ENCODE data around the gene SETD6.
A peak's percentile ranks its signal among the peaks of the same experiment; 100 is the strongest.

Gene SETD6

DNA sequence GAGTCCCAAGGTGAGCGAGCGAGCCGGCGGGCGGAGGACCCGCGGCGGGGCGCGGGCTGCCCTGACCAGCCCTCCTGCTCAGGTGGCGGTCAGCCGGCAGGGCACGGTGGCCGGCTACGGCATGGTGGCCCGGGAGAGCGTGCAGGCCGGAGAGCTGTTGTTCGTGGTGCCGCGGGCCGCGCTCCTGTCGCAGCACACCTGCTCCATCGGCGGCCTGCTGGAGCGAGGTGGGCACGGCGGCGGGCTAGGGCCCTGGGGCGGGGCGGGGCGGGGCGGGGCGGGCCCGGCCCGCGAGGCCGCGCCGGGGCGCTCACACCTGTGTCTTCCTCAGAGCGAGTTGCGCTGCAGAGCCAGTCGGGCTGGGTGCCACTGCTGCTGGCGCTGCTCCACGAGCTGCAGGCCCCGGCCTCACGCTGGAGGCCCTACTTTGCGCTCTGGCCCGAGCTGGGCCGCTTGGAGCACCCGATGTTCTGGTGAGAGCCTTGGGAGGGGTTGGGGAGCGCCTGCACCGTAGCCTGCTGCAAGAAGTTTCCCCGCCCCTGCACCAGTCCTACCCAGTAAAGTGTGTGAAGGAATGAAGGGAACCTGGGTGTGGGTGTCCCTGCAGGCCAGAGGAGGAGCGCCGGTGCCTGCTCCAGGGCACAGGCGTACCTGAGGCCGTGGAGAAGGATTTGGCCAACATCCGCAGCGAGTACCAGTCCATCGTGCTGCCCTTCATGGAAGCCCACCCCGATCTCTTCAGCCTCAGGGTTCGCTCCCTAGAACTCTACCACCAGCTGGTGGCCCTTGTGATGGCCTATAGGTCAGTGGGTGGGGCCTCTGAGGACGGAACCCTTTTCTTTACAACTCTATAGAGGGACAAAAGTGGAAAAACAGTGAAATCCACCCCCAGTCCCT lies 802 bp downstream of the SETD6 start:
- H3K27ac ChIP-seq = peak overlapping the region in 1 of 2 donors; percentile 88
- TF ChIP-seq, protein P1, sequence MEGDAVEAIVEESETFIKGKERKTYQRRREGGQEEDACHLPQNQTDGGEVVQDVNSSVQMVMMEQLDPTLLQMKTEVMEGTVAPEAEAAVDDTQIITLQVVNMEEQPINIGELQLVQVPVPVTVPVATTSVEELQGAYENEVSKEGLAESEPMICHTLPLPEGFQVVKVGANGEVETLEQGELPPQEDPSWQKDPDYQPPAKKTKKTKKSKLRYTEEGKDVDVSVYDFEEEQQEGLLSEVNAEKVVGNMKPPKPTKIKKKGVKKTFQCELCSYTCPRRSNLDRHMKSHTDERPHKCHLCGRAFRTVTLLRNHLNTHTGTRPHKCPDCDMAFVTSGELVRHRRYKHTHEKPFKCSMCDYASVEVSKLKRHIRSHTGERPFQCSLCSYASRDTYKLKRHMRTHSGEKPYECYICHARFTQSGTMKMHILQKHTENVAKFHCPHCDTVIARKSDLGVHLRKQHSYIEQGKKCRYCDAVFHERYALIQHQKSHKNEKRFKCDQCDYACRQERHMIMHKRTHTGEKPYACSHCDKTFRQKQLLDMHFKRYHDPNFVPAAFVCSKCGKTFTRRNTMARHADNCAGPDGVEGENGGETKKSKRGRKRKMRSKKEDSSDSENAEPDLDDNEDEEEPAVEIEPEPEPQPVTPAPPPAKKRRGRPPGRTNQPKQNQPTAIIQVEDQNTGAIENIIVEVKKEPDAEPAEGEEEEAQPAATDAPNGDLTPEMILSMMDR (IDR thresholded peaks at IDR 0.05) = no peak
- no peak for DNase-seq (ENCODE audit: low spot score)
- H3K4me3 ChIP-seq = peak overlapping the region; percentile 88

DNA sequence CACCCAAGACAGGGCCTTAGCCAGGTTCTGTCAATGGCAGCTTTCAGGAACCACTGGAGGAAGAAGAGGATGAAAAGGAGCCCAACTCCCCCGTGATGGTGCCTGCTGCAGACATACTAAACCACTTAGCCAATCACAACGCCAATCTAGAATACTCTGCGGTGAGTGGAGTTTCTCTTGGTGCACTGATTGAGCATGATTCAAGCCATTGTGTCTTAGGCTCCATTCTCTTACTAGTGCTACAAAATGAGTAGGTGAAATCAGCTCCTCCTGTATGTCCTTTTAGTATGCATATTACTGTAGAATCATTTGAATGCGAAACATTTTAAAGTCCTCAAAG lies 1.4 kb downstream of the SETD6 start:
- H3K4me3 ChIP-seq = no peak overlapping the region
- DNase-seq (ENCODE audit: low spot score) = no peak
- no peak overlapping the region for H3K27ac ChIP-seq
- TF ChIP-seq, protein P1 (IDR thresholded peaks at IDR 0.05) = no peak

DNA sequence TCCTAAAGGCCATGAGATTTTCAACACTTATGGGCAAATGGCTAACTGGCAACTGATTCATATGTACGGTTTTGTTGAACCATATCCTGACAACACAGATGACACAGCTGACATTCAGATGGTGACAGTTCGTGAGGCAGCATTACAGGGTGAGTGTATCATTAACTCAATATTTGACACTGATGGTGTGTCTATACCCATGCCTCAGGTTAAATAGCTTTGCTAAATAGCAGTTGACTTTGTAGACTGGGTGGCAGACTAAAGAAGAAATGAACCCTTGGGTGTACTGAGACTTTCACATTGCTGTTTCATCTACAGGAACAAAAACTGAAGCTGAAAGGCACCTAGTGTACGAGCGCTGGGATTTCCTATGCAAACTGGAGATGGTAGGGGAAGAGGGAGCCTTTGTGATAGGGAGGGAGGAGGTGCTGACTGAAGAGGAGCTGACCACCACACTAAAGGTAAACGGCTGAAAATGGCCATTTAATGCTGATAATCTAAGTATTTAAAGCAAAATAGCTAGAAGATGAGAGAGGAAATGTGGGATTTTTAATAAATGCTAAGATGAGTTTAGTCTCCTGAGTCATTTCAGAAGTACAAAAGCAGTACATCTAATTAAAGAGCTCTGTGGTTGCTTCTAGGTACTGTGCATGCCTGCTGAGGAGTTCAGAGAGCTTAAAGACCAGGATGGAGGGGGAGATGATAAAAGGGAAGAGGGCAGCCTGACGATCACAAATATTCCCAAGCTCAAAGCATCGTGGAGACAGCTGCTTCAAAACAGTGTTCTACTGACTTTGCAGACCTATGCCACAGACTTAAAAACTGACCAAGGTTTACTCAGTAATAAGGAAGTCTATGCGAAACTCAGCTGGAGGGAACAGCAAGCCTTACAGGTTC lies 3.0 kb downstream of the SETD6 start:
- H3K4me3 ChIP-seq = no peak overlapping the region
- TF ChIP-seq, protein P1 (IDR thresholded peaks at IDR 0.05) = no peak
- H3K27ac ChIP-seq = no peak overlapping the region
- no peak for DNase-seq (ENCODE audit: low spot score)

DNA sequence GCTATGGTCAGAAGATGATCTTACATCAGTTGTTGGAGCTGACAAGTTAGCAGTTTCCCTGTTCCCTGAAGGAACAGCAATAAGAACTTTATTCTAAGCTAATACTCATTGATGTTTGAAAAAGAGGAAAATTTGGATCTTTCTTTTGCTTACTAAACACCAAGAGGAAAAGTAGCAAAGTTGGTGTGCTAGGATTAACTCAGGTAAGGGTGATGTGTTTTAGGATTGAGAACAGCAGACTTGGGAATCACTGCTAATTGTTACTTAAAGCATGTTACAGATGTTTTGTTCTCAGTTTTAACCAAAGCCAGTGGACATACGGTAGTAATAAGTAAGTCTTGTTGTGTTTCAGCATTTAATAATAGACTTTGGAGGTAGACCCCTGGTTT lies 3.7 kb downstream of the SETD6 start:
- TF ChIP-seq, protein P1 (IDR thresholded peaks at IDR 0.05) = no peak
- no peak overlapping the region for H3K4me3 ChIP-seq
- H3K27ac ChIP-seq = no peak overlapping the region
- DNase-seq (ENCODE audit: low spot score) = no peak

DNA sequence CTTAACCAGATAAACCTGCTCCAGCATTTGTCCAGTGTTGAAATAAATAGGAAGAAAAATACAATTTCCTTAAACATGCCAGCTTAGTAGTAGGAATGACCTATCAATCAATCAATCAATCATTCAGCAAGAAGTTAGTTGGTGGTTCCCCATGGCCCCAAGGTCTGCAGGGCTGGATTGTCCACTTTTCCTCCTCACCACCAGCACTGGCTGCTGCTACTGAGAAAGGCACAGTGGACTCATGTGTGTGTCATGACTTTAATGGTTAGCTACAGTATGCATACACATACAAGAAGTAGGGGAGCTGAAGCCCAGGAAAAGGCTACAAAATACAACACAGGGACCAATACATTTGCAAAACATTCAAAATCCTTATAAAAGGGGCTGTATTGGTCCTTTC lies 4.4 kb downstream of the SETD6 start:
- TF ChIP-seq, protein P1 (IDR thresholded peaks at IDR 0.05) = no peak
- DNase-seq (ENCODE audit: low spot score) = no peak
- no peak overlapping the region for H3K4me3 ChIP-seq
- no peak overlapping the region for H3K27ac ChIP-seq

DNA sequence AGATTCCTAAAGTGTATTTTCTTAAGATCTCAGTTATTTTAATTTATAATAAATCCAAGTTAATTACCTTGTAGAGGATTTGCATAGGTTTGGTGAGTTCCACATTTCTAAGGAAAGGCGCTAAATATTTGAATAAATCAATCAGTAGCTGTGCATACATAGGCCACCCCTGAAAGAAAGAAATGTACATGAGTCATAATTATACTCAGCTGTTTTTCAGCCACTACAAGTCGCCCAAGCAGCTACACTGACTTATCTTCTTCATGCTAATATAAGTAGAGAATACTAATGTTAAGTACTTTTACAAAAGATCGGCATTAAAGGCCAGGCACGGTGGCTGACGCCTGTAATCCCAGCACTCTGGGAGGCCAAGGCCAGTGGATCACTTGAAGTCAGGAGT lies 14.9 kb downstream of the SETD6 start:
- H3K4me3 ChIP-seq = no peak overlapping the region
- TF ChIP-seq, protein P1 (IDR thresholded peaks at IDR 0.05) = no peak
- DNase-seq (ENCODE audit: low spot score) = no peak
- no peak overlapping the region for H3K27ac ChIP-seq
